GM18909 (cell line): ENCODE data around the gene CYBC1.
"Not testable (repeated sequence)": the region's sequence is repeated elsewhere in the genome, so short reads cannot be mapped to it uniquely, and the experiment has no call there.

ENCODE experiments used
- ATAC-seq: cut with Tn5 transposase; IDR thresholded peaks from one replicate; pipeline ENCODE4 v1.9.1; 2021; ENCODE audit warnings: mild to moderate bottlenecking; ENCODE audit not compliant: unreplicated experiment, poor library complexity

CYBC1 gene

DNA sequence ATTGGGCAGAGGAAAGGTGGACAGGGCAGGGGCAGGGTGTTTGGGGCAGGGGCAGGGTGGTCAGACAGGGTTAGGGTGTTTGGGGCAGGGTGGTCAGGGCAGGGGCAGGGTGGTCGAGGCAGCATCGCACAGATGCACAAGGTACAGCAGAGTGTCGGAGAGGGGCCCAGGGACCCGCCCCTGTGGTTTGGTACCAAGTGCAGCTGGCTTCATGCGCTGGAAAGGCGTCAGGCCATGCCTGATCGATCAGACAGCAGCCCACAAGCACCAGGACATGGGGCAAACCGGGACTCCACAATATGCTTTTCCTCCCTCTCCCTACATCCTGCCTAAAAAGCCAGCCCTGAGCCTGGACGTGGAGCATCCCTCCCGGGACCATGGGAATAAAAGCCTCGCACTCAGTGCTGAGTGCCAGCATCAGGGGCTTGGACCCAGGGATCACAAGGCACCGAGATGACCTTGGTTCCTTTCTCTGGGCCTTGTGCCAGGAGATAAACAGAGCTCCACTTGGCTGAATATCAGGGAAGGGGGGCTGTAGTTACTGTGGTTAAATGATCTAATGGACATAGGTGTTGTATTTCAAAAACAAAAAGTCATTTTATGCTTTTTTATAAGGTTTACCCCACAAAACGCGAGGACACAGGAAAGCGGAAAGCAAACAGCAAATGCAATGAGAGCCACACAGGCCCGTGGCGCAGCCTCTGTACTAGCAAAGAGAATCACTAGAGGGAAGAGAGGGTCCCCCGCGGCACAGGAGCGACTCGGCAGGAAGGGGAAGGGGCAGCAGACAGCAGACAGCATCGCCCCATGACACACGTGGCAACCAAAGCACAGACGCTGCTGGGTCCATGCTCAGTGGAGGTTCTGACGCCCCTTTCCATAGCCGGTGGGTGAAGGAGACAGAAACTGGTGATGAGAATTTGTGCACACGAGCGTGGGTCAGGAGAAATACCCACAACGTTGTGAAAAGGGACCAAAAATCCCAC, 37.7 kb downstream of the CYBC1 start:
- no peak for ATAC-seq

DNA sequence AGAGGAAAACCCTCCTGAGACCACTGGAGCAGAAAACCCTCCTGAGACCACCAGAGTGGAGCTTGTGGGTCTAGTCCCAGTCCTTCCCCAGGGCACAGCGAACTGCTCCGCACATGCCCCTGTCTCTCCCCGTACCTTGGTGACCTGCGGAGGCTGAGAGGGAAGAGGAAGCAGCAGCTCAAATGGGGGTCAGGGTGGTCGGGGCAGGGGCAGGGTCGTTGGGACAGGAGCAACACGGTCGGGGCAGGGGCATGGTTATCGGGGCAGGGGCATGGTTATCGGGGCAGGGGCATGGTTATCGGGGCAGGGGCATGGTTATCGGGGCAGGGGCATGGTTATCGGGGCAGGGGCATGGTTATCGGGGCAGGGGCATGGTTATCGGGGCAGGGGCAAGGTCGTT, 38.5 kb downstream of the CYBC1 start:
- not testable (repeated sequence) for ATAC-seq

DNA sequence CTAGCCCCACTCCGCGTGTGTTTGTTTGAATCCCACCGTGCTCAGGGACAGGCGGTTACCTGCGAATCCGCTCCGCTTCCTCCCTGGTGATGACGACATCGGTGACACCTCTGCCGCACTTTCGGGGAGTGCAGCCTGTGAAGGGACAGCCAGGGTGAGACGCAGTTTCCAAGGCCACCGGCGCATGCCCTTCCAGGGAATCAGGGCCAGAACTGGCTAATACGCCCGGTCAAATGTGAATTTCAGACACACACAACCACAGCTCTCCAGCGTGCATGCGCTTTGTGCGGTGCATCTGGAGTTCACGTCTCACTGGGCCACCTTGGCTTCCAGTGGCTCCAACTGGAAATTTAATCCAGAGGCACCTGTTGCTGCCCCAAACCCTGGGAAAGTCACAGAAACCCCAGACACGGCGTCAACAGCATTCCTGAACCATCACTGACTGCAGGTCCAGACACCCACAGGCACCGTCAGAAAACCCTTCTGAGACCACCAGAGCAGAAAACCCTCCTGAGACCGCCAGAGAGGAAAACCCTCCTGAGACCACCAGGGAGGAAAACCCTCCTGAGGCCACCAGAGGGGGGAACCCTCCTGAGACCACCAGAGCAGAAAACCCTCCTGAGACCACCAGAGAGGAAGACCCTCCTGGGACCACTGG, 39.0 kb downstream of the CYBC1 start:
- no peak for ATAC-seq

DNA sequence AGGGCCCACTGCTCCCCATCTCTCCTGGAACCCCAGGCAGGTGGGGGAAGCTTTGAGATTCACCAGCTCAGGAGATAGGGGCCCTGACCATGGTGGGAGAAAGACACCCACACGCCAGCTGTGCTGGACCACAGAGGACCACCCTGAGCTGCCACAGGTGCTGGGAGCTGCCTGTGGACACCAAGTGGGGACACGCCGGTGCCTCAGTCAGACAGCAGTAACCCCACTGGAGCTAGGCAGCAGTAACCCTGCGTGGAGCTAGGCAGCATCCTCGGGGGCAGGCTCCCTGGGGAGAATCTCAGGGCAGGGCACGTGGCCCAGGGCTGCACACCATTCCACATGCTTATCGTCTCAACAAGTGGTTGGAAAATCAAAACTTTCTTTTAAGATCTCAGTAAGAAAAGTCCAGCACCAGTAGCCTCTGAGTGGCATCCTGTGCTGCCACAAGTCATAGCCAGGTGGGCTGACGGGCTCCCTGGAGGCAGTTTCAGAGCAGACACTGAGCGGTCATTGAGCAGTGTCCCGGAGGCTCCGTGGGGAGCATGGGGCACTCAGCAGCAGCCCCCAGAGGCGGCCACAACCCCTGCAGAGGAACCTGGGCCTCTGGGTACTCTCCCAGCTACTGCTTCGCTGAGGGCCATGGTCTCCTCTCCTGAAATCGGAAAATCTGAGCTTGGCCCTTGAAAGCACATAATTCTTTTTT, 40.4 kb downstream of the CYBC1 start:
- no peak for ATAC-seq

DNA sequence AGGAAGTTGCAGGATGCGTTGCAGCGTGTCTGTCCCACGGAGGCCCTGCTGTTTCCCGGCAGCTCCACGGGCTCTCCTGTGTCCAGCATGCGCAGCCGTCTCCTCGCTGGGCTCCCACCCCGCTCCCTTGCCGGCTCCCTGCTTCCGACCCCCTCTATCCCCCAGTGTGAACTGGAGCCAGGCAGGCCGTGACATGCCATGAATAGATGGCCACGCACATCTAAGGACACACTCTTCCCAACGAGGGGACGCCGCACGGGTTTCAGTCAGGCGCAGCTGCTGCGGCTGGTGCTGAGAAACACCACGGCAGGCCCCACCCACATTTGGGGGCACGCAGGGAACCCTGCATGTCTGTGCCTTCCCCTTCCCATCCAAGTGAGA, 41.6 kb downstream of the CYBC1 start:
- ATAC-seq: no peak

DNA sequence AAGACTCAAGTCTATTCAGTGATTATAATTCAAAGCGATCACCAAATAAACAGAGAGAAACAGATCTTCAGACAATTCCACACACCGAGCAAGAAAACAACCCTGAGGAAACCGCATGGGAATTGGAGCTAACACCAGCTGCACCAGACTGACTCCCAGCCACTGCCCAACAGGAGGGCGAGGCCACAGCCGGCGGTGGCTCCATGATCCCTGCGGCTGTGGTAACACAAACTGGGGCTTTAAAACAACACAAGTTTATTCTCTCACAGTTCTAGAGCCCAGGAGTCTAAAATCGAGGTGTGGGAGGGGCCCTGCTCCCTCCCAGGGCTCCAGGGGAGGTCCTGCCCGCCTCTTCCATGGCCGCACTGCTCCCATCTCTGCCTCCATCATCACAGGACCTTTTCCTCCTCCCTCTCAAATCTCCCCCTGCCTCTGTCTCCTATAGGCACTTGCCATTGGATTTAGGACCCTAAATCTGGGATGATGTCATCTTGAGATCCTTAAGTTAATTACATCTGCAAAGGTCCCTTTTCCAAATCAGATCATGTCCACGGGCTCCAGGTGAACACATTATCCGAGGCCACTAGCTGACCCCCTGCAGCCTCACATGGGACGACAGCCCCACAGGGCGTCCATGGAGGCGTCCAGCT, 42.1 kb downstream of the CYBC1 start:
- no peak for ATAC-seq

DNA sequence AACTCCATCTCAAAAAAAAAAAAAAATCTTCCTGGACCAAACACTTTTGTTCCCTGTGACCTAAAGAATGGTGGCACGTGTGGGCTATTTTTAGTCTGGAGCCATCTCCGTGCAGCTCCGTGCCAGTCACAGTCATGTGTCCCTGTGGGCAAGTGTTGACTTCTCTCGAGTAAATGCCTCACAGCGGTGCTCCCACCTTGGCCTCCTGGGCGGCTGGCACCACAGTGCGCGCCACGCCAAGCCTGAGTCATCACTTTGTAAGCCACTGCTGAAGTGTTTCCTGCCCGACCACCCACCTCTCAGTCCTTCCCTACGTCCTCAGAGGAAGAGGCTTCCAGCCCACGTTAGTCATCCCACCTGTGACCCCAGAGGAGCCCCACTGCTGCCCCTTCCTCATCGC, 43.3 kb downstream of the CYBC1 start:
- no peak for ATAC-seq

DNA sequence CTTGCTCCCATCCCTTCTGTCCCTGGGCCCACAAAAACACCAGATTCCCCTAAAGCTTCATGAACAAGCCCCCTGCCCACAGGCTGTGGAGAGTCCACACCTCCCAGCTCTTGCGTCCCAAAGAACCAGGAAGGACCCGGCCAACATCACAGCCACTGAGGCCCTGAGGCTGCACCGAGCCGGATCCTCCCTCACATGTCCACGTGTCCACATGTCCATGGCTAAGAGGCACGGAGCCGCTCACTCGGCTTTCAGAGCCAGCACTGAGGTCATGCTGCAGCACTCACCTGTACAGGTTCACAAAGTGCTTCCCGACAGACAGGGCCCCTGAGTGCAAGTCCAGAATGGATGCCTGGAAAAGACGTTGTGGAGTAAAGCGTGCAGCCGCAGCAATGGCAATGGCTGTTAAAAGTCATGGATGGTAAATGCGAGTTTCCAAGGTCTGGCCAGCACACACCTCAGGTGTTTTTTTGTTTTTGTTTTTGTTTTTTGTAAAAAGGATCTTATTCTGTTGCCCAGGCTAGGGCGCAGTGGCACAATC, 44.4 kb downstream of the CYBC1 start:
- no peak for ATAC-seq

DNA sequence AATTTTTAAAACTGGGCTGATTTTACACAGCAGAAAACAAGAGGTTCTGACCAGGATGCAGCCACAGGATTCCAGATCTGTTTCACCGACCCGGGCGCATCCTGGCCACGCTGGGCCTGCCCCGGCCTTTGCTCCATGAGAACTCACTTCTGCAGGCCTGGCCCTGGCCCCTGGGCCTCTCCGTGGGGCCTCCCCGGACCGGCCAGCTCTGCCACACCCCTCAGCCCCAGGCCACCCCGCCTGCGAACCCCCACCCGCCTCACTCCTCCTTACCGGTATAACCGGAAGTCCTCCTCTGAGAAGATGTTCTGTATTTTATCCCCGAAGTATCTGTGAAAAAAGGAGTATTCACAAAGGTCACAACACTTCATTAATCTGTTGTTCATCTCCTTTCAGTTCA, 45.5 kb downstream of the CYBC1 start:
- no peak for ATAC-seq

DNA sequence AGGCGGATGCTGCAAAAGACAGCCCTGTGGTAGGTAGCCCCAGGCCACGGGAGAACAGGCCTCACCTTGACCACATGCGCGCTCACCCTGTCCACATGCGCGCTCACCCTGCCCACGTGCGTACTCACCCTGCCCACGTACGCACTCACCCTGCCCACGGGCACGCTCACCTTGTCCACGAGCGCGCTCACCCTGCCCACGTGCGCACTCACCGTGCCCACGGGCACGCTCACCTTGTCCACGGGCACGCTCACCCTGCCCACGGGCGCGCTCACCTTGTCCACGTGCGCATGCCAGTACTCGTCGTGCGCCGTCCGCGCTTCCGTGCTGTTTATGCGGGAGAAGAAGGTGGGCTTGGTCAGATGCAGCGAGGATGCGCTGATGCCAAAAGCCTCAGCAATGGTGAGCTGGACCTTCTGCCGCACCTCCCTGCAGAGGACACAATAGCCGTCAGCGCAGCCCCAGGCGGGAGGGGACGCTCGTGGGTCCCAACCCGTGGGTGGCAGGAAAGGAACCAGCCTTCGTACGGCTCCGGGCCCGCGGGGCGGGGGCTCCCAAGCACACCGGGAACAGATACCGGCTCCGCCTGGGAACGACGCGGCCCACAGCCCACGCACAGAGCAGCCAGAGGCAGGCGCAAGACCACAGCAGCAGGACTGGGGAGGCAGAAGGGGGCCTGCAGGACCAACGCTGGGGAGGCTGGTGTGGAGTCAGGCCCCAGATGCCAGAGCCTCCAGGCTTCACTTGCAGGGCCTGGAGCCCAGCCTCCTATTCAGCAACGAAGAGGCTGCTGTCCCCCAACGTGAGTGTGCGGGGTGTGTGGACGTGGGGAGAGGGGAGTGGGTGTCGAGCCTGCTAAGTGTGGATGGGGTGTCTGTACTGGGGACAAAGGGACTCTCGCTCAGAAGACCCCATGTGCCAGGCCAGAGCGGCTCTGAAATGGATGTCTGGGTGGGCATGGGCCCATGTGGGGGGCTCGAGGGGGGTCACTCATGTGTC, 46.6 kb downstream of the CYBC1 start:
- no peak for ATAC-seq

DNA sequence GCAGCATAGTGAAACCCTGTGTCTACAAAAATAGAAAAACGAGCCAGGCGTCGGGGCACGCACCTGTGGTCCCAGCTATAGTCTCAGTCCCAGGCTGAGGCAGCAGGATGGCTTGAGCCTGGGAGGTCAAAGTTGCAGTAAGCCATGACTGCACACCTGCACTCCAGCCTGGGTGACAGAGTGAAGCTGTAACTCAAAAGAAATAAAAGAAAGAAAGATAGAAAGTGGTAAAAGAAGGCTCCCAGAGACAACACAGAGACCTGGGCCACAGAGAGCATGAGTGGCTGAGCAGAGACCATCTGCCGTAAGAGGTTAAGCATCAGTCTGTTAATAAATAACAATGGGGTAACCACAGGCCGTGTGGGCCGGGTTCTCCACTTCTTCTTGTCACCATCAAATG, 47.7 kb downstream of the CYBC1 start:
- peak; percentile 80 for ATAC-seq

DNA sequence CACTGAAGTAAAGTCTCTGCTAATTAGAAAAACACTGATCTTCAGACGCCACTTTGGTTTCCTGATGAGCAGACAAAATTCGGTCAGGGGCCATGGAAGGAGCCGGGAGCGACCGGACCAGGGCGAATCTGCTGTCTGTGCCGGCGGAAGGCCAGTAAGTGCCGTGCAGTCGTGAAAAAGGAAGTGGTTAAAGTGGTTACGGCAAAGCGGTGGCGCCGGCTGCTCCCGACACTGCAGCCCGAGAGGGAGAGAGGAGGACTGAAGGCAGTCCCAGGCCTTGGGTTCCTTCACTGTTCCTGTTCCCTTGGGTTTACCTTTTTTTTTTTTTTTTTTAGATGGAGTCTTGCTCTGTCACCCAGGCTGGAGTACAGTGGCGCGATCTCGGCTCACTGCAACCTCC, 49.7 kb downstream of the CYBC1 start:
- ATAC-seq: no peak

DNA sequence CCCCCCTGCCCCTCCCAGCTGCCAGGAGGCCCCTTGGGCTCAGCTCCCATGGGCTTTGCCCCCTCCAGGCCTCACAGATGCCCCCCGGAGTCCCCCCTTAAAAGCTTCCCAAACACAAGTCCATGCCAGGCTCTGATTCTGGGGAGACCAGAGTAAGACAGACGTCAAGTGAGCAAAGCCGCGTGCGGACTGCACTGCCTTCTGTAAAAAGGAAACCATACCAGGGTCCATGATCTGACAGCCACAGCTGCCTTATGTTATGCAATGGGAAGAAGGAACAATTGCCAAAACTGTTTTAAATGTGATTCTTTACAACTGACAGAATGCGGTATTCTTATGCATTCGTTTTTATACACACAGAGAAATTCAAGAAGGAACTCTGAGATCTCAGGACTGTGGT, 50.3 kb downstream of the CYBC1 start:
- no peak for ATAC-seq

DNA sequence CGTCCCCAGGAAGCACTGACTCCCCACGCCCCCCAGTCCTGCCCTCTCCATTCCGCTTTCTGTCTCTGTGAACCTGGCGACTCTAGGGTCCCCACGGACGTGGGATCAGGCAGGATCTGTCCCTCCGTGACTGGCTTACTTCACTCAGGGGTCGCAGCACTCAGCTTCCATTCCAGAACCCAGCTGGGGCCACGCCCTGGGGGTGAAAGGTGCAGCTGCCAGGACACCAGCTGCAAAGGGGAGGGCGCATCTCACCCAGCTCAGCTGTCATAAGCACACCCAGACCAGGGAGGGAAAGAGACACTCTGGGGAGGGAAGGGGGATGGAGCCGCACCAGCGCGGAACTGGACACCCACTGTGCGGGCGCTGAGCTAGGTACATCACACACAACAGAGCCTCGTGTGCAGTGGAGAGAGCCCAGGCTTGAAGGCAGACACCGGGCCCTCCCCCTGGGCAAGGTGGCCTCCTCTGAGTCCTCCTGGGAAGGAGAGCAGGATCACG, 50.9 kb downstream of the CYBC1 start:
- ATAC-seq: no peak

DNA sequence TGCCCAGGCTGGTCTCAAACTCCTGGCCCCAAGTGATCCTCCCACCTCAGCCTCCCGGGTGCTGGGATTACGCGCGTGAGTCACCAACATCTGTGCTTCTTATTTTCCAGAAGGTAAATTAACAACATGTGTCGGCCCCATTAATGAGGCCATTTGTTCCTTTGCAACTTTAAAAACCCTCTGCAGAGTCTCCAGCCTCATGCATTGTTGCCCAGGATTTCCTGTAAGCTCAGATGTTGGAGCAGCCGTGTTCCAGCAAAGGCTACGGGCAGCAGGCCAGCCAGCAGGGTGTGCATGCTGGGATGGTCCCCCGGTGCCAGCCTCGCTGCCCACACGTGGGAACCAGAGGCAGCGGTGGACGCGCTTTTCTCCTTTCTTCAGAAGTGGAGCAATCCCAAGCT, 51.5 kb downstream of the CYBC1 start:
- no peak for ATAC-seq

DNA sequence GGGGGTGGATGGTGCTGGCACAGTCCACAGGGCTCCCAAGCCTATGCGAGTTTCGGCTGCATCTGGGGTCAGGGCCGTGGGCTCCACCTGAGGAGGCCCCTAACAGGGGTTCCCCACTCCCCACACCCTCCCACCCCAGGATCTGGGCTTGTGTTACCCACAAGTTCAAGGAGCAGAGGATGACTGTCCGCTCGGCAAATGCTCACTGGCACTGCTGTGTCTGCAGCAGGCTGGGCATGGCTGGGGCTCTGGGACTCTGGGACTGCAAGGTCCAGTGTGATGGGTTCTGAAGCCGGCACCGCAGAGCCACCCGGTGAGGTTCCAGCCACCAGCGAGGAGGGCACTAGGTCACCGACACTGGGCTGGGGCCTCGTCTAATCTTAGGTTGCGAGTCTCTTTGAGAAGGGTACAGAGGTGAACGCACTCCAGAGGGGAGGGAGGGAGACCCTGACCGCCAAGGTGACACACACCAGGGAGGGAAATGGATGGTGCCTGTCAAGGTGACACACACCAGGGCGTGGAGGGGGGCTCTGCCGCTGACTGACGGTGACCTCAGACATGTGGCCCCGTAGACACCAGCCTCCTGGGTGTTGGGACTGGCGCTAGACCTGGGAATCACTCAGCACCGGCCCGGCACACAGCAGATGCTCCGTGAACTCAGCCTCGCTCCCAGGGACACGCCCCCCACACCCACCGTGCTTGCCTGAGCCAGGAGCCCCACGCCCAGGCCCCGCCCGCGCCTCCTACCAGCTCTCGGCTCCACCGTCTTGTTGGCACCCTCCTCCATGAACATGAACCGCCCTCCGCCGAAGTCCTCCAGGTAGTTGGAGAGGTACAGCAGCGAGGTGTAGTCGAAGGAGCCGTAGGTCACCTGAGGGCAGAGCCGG, 52.9 kb downstream of the CYBC1 start:
- no peak for ATAC-seq

DNA sequence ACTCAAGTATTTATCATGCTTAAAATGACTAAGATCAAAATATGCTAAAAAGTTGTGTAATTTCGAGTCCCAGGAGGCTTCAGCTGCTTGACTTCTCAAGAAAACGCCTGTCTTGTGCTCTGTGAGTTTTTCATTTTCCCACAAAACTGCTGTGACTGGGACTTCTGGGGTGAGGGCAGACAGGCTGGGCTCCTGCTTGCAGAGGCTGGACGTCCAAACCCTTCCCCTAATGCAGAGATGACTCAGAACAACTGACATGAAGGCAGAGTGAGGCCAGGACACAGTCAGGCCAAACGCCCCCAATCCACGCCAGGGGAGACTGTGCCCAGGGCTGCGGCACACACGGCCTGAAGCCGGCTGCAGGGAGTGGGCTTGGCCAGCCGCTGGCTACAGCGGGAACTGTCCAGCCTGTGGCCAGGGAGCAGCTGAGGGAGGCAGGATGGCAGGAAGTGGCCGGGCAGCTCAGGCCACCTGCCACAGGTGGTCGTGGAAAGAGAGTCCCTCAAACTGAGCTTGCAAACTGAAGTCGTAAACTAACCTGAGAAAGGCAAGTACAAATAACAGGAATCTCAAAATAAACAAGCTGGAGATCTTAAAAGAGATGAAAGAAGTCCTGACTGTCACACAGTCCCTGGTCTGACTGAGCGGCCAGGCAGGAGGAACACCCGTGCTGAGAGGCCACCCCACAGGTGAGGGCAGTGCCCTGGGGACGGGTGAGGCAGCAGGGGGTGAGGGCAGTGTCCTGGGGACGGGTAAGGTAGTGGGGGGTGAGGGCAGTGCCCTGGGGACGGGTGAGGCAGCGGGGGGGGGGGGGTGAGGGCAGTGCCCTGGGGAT, 53.7 kb downstream of the CYBC1 start:
- ATAC-seq: no peak
